Sigmoid colon (tissue), 7 donors: Measurements from ENCODE around the gene GCGR. TPM values are rescaled to one million over a fixed set of nuclear protein-coding genes. Genes with fewer than 3 reads are reported as not detected.

ENCODE experiments used
- DNase-seq: peaks from one replicate; pipeline ENCODE4 v3.0.0-alpha.2; 2019
- H3K27ac ChIP-seq, 4 donors: fragments of 200-600 bp; sonication (generic); one replicate each; pipeline ENCODE4 v1.5.1; 2016 to 2019; ENCODE audit warnings: mild to moderate bottlenecking in 1 of 4
- H3K27me3 ChIP-seq, 3 donors: fragments of 200-600 bp; sonication (generic); one replicate each; pipeline ENCODE4 v1.5.1; 2019; ENCODE audit warnings: mild to moderate bottlenecking in 1 of 3
- H3K36me3 ChIP-seq, 4 donors: fragments of 200-600 bp; sonication (generic); one replicate each; pipeline ENCODE4 v1.5.1; 2016 to 2019
- H3K4me1 ChIP-seq, 4 donors: fragments of 200-600 bp; sonication (generic); one replicate each; pipeline ENCODE4 v1.5.1; 2017 to 2019
- H3K4me3 ChIP-seq, 4 donors: fragments of 200-600 bp; sonication (generic); one replicate each; pipeline ENCODE4 v1.5.1; 2017 to 2019; ENCODE audit warnings: mild to moderate bottlenecking in 2 of 4, moderate library complexity in 1 of 4
- H3K9me3 ChIP-seq, 4 donors: fragments of 200-600 bp in 3 of 4; sonication (generic) in 3 of 4; one replicate each; pipeline versions ENCODE4 v1.5.1 to v1.6.1; 2013 to 2019
- CTCF ChIP-seq, 4 experiments: fragments of 450-650 bp in 3 of 4; fragments of 200-600 bp in 1 of 4; IDR thresholded peaks; one replicate each; pipeline ENCODE4 v1.5.1; 2016 to 2019; ENCODE audit warnings: antibody characterized with exemption in 4 of 4, mild to moderate bottlenecking in 3 of 4, moderate library complexity in 2 of 4
- EP300 ChIP-seq, 4 donors: sonication (generic); formaldehyde crosslinking; IDR thresholded peaks; one replicate each; pipeline ENCODE4 v1.6.1; 2017; ENCODE audit warnings: antibody characterized with exemption in 4 of 4
- POLR2A ChIP-seq, 2 donors: fragments of 450-650 bp; IDR thresholded peaks; one replicate each; pipeline ENCODE4 v1.6.1; 2016; ENCODE audit warnings: antibody characterized with exemption in 2 of 2, mild to moderate bottlenecking in 2 of 2, moderate library complexity in 2 of 2
- POLR2AphosphoS5 ChIP-seq, 4 donors: sonication (generic); formaldehyde crosslinking; IDR thresholded peaks; one replicate each; pipeline ENCODE4 v1.6.1; 2017; ENCODE audit warnings: antibody characterized with exemption in 4 of 4
- WGBS, 2 donors: extraction: QIAGEN DNeasy Blood & Tissue Kit; methylation state at CpG; one replicate each; pipeline ENCODE4 v1.1.7; 2013; 5-methylcytosine and 5-hydroxymethylcytosine counted together
- intact Hi-C: fragments of 100-400 bp; cut with DNase I; formaldehyde crosslinking; loops from one replicate; pipeline ENCODE4 v1.15.1; 2023
- polyA plus RNA-seq, 3 donors: library from polyadenylated mRNA; stranded (reverse); fragments of 200-250 nt; gene quantifications; one replicate each; pipeline ENCODE4 v1.2.3, GENCODE V29; 2013
- total RNA-seq, 4 donors: library from RNA; depleted of rRNA; stranded (reverse); fragments of >200 nt; gene quantifications; one replicate each; pipeline ENCODE4 v1.1.0, GENCODE V29; 2016
- donor health status: healthy with polysubstance abuse.
- donor health status: Bipolar disorder and iron deficiency.
- donor health status: healthy.

GCGR gene
- total and polyA plus RNA-seq, 7 donors = 0.27 to 1.4 (median 0.96) TPM; not detected in 2

- Histone ChIP-seq H3K36me3 (peaks cover 0 to 23% (median 15%) of the 10 kb centered on the region in 4 donors), H3K9me3 (no peaks in the 10 kb centered on the region), H3K4me1 (peaks cover 0 to 22% (median 18%) of the 10 kb centered on the region in 4 donors), H3K27me3 (peaks cover 0 to 10% (median 9%) of the 10 kb centered on the region in 3 donors), H3K4me3 (no peak overlapping the region), H3K27ac (no peak overlapping the region)
- intact Hi-C loops = loop anchor here (5.0 kb wide), 1 partner anchor 38 kb away; the partner anchor contains the start of gene P4HB
- no peak for TF ChIP-seq POLR2AphosphoS5 (IDR thresholded peaks at IDR 0.05)
- no peak for TF ChIP-seq EP300 (IDR thresholded peaks at IDR 0.05)
- TF ChIP-seq POLR2A (IDR thresholded peaks at IDR 0.05) = no peak
- no peak for TF ChIP-seq CTCF (IDR thresholded peaks at IDR 0.05)
- 88 to 93% methylated on average over 33 of the region's 33 CpGs for WGBS, 2 donors
- DNase-seq = no peak
Observed at GRCh38 chr17:81823820-81824550, 20.0 kb downstream of the GCGR start.

GRCh38 chr17:81824595-81824994 lies 20.6 kb downstream of the GCGR start:
- peaks cover 0 to 22% (median 20%) of the 10 kb centered on the region in 4 donors for H3K4me1 ChIP-seq
- no peaks in the 10 kb centered on the region for H3K9me3 ChIP-seq
- 87 to 92% methylated on average over 11 of the region's 11 CpGs for WGBS, 2 donors
- peaks cover 0 to 5% (median 5%) of the 10 kb centered on the region in 3 donors for H3K27me3 ChIP-seq
- TF ChIP-seq POLR2AphosphoS5 (IDR thresholded peaks at IDR 0.05) (no peak), EP300 (IDR thresholded peaks at IDR 0.05) (no peak), POLR2A (IDR thresholded peaks at IDR 0.05) (no peak), CTCF (IDR thresholded peaks at IDR 0.05) (no peak)
- intact Hi-C loops = loop anchor here (5.0 kb wide), 1 partner anchor 38 kb away; the partner anchor contains the start of gene P4HB
- H3K36me3 ChIP-seq = peaks cover 0 to 23% (median 15%) of the 10 kb centered on the region in 4 donors
- H3K27ac ChIP-seq = no peak overlapping the region
- H3K4me3 ChIP-seq = no peak overlapping the region
- no peak for DNase-seq

DNA sequence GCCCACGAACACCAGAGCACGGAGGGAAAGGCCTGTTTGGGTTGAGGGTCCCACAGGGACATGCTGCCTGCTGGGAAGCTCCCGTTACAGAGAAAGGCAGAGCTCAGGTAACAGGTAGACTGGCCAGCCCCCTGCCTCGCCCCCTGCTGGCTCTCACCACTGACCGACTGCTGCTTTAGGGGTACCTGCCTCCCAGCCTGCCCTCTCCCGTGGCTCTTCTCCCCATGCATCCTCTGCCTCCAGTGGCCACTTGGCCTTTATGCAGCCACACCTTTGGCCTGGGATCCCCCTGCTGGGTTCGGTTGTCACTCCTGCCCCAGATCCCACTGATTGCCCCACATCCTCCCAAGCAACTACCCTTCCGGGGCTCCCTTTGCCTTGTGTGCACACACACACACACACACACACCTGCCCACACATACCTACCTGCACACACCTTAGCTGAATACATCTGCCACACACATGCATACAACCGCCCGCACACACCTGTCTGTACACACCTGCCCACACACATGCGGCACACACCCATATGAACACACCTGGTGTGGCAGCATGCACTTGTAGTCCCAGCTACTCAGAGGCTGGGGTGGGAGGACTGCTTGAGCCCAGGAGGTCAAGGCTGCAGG lies 22.0 kb downstream of the GCGR start:
- Histone ChIP-seq H3K27ac (no peak overlapping the region), H3K27me3 (no peaks in the 10 kb centered on the region), H3K9me3 (no peaks in the 10 kb centered on the region), H3K4me3 (no peak overlapping the region), H3K36me3 (peaks cover 0 to 23% (median 15%) of the 10 kb centered on the region in 4 donors), H3K4me1 (peaks cover 0 to 26% (median 20%) of the 10 kb centered on the region in 4 donors)
- no peak for DNase-seq
- TF ChIP-seq POLR2A (IDR thresholded peaks at IDR 0.05) = no peak
- no peak for TF ChIP-seq CTCF (IDR thresholded peaks at IDR 0.05)
- no peak for TF ChIP-seq POLR2AphosphoS5 (IDR thresholded peaks at IDR 0.05)
- TF ChIP-seq EP300 (IDR thresholded peaks at IDR 0.05) = no peak
- WGBS, 2 donors = 48 to 78% methylated on average over 11 of the region's 11 CpGs
- intact Hi-C loops = no loop called here

DNA sequence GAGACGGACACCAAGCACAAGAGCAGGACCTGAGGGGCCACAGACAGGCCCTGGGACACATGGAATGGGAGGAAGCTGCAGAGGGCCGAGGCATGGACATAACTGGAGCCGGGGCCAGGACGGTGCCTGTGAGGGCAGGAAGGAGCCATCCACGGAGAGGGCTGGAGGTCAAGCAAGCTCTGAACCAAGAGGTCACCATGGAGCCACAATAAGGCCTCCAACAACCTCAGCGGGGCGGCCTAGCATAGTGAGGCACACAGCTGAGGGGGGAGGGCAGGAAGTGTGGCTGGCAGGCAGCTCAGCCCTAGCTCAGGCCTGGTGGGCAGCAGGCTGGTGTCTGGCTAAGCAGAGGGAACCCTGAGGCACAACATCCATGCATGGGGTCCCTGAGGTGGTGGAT lies 24.7 kb downstream of the GCGR start:
- Histone ChIP-seq H3K4me3 (no peak overlapping the region), H3K36me3 (peaks cover 0 to 12% (median 9%) of the 10 kb centered on the region in 4 donors), H3K4me1 (peaks cover 0 to 24% (median 20%) of the 10 kb centered on the region in 4 donors), H3K9me3 (no peaks in the 10 kb centered on the region), H3K27me3 (no peaks in the 10 kb centered on the region), H3K27ac (no peak overlapping the region)
- TF ChIP-seq POLR2AphosphoS5 (IDR thresholded peaks at IDR 0.05) (no peak), EP300 (IDR thresholded peaks at IDR 0.05) (no peak), POLR2A (IDR thresholded peaks at IDR 0.05) (no peak), CTCF (IDR thresholded peaks at IDR 0.05) (no peak)
- no peak for DNase-seq
- intact Hi-C loops = no loop called here
- WGBS, 2 donors = 86 to 87% methylated on average over 7 of the region's 7 CpGs
